ENCODE measurements around the gene DZANK1.
"Not testable (repeated sequence)": the region's sequence is repeated elsewhere in the genome, so short reads cannot be mapped to it uniquely, and the experiment has no call there.

Gene DZANK1

DNA sequence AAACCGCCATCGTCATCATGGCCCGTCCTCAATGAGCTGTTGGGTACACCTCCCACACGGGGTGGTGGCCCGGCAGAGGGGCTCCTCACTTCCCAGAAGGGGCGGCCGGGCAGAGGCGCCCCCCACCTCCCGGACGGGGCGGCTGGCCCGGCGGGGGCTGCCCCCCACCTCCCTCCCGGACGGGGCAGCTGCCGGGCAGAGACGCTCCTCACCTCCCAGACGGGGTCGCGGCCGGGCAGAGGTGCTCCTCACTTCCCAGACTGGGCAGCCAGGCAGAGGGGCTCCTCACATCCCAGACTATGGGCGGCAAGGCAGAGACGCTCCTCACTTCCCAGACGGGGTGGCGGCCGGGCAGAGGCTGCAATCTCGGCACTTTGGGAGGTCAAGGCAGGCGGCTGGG, 91.3 kb downstream of the DZANK1 start:
- DNase-seq (ENCODE audit: low spot score), result not testable (repeated sequence)

DNA sequence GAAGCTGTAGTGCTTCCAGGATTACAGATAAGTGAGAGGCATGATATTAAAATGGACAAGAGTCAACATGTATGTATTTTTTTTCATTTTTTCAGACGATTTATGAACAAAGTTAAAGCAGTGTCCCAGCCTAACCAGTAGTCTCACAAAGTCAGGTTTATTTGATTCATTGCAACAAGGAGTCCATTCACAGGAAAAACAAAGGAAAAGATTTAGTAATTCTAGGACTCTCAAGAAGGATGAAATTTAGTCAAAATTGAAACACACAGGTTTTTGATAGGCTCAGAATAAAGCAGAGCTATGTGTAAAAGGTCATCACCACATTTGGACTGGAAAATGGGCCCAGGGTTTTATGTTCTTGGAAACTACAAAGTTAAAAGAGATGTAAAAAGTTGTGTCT, 94.5 kb downstream of the DZANK1 start:
- no peak for DNase-seq (ENCODE audit: low spot score)

DNA sequence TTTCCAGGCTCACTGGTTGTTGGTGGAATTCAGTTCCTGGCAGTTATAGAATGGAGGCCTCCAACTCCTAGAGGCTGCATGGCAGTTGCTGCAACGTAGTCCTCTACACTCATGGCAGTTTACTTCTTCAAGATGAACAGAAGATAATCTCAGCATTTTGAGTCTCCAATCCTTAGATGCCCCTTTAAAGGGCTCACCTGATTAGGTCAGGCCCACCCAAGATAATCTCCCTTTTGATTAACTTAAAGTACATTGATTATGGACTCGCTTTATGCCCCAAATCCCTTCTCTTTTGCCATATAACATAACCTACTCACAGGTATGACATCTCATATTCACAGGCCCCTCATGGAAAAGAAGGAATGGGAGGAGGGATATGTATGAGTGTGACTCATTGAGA, 102.1 kb downstream of the DZANK1 start:
- no peak for DNase-seq (ENCODE audit: low spot score)

DNA sequence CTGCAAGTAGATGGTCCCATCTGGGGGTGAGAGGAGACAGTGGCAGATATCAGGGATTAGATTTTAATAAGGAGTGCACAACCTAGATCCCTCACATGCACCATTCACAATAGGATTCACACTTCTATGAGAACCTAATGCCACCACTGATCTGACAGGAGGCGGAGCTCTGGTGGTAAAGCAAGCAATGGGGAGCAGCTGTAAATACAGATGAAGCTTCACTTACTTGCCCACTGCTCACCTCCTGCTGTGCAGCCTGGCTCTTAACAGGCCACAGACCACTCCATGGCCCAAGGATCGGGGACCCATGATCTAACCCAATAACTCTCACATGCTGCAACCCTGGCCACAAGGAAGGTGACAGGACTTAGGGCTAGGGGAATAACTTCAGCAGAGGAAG, 103.1 kb downstream of the DZANK1 start:
- no peak for DNase-seq (ENCODE audit: low spot score)

DNA sequence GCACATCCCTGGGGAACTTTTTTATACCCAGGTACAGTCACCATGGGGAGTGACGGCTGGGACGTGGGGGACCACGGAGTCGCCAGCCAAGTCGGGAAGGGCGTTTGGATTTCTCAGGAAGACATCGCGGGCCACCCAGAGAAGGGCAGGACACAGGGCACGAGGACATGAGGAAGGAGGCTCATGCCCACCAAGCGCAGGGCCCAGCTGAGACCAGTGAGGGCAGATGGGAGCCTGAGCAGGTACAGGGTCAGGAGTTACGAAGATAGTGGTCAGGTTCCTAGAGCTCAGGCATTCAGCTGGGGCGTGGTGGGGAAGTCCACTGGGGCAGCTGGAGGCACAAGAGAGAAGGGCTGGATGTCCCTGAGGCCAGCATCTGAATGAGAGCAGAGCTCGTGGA, 103.9 kb downstream of the DZANK1 start:
- no peak for DNase-seq (ENCODE audit: low spot score)

DNA sequence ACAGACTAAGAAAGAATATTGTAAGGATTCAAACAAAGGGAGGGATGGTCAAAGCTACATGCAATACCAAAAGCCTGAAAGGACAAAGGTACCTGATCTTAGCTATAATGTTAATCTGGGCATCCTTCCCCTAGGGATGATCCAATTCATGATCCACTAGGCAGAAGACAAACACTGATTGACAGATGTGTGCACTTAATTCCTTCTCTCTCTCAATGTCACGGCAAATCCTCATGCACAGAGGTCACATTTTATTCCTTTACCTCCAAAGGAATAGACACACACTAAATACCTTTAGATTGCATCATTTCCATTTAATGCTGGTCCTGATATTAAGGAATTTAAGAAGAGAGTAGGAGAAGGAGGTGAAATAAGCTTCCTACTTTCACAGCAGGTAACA, 105.2 kb downstream of the DZANK1 start:
- DNase-seq (ENCODE audit: low spot score), result no peak

DNA sequence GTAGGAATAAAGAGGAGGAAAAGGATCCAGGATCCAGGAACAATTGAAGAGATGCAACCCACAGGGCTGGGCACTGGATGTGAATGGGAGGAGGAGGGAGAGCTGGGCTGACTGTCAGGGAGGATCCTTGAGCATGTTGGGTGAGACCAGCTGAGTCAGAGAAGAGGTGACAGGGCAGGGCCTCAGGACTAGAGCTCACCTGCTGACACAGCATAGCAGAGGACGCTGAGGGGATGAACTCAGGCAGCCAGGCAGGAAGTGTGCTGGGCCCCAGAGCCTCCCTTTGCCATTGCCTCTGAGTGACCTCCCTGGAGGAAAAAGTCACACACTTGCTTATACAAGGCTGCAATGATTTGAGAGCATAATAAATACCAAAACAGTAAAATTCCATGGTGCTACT, 106.2 kb downstream of the DZANK1 start:
- no peak for DNase-seq (ENCODE audit: low spot score)

DNA sequence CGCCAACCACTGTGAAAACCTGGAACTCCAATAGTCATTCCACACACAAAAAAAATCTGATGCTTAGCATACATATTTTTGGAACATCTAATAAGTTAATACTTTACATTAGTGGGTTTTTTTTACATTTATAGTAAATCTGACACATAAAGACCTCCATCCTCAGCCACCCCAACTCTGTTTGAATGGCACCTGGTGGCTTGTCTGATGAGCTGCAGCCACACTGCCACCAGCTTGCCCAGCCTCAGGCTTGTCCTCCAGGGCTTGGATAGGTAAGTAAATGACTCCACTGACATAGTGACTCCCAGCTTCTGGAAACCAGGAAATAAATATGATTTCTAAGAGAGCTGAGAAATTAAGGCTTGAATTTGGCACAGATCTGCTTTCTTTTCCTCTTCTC, 107.0 kb downstream of the DZANK1 start:
- no peak for DNase-seq (ENCODE audit: low spot score)

DNA sequence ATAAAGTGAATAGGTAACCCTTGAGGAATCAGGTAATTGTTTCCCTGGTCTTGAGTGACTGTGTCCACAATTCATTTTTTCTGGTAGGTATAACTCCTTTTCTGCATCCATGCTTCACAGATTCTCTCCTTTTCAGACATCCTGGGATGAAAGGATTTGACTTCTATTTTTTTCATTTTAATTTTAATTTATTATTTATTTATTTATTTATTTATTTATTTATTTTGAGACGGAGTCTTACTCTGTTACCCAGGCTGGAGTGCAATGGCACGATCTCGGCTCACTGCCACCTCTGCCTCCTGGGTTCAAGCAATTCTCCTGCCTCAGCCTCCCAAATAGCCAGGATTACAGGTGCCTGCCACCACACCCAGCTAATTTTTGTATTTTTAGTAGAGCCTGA, 117.1 kb downstream of the DZANK1 start:
- DNase-seq (ENCODE audit: low spot score), result not testable (repeated sequence)

All from AG08395 (cell line).